Heart left ventricle (tissue), 13 donors: ENCODE data around the gene SEC31A.
A peak's percentile ranks its signal among the peaks of the same experiment; 100 is the strongest.

Experiments used
- POLR2A ChIP-seq, 2 donors: fragments of 450-650 bp; IDR thresholded peaks; one replicate each; pipeline ENCODE4 v1.6.1; 2017; ENCODE audit warnings: antibody characterized with exemption in 2 of 2, mild to moderate bottlenecking in 2 of 2, moderate library complexity in 2 of 2
- TF ChIP-seq, protein P1 (sequence below), 12 donors: fragments of 200-600 bp; sonication (generic) in 4 of 12; IDR thresholded peaks; one replicate each; pipeline versions ENCODE4 v1.5.0 to v1.8.0; 2018 to 2022; ENCODE audit warnings: antibody characterized with exemption in 12 of 12, mild to moderate bottlenecking in 5 of 12
- donor health status: ischemic (EF 13 %, LVEDD 7.1; RV severe dilation, severe dysfunction).
- donor health status: DM: no; HTN: yes; CAD: no.
- donor health status: DM: no; HTN: no; CAD: no.
- donor health status: ischemic (EF 25% LVEDD 6.9; RV normal size, moderate dysfunction).
- donor health status: ischemic (EF 25% LVEDD 5.7; RV mildly dilated, moderate dysfunction).
- donor health status: ischemic (EF 35%, LVEDD 5.7; RV mildly dilated, moderate dysfunction).
- donor health status: nonischemic (EF 11% LVEDD 7.7; RV severe dilation, severe dysfunction).
- donor health status: DM: yes; HTN: yes; CAD: no.
- donor health status: PGD.
- donor health status: ischemic (EF 29% LVEDD 5.4; RV normal size, mild dysfunction).
- donor health status: nonischemic (EF 23%, LVEDD 6.1; RV moderate dilation, normal function).

DNA sequence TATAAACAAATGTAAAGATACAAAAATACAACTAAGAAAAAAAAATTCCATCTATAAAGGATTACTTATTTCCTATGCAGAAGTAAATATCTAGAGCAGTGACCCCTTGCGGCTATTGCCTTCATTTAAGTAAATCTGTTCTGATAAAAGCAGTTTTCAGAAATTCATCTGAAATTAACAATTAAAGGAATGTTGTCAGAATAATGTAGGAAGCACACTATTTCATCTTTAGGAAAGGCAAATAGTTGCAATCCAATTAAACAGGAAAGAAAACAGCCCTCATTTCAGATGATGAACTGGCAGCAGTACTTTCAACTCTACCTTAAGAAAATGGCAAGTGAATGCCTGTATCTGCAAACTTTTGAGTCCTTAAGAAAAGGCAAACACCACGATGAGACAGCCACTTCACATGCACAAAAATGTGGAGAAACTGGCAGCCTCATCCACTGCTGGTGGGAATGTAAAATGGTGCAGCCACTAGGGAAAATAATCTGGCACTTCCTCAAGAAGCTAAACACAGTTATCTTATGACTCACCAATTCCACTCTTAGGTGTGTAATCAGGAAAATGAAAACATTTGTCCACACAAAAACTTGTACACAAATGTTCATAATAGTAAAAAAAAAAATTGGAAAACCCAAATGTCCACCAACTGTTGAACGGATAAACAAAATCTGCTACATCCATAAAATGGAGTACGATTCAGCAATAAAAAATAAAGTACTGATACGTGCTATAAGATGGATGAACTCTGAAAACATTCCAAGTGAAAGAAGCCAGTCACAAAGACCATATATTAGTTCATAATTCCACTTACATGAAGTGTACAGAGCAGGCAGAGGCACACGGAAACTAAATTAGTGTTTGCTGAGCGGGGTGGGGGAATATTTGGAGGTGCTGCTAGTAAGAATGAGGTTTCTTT is 7.6 kb upstream of the SEC31A start:
- TF ChIP-seq, protein P1, sequence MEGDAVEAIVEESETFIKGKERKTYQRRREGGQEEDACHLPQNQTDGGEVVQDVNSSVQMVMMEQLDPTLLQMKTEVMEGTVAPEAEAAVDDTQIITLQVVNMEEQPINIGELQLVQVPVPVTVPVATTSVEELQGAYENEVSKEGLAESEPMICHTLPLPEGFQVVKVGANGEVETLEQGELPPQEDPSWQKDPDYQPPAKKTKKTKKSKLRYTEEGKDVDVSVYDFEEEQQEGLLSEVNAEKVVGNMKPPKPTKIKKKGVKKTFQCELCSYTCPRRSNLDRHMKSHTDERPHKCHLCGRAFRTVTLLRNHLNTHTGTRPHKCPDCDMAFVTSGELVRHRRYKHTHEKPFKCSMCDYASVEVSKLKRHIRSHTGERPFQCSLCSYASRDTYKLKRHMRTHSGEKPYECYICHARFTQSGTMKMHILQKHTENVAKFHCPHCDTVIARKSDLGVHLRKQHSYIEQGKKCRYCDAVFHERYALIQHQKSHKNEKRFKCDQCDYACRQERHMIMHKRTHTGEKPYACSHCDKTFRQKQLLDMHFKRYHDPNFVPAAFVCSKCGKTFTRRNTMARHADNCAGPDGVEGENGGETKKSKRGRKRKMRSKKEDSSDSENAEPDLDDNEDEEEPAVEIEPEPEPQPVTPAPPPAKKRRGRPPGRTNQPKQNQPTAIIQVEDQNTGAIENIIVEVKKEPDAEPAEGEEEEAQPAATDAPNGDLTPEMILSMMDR (IDR thresholded peaks at IDR 0.05) = peak in 7 of 12 donors; percentile 21 to 53 (median 40)
- no peak for TF ChIP-seq POLR2A (IDR thresholded peaks at IDR 0.05)
